HepG2 (cell line): ENCODE measurements around the gene TYMP. TPM values are rescaled to one million over a fixed set of nuclear protein-coding genes. Genes with fewer than 3 reads are reported as not detected.

Experiments
- BORCS8-MEF2B ChIP-seq: sonication (generic); formaldehyde crosslinking; IDR thresholded peaks from 2 replicates; pipeline ENCODE4 v1.8.0; 2022; ENCODE audit warnings: mild to moderate bottlenecking, missing genetic modification reagents
- FOXM1 ChIP-seq: sonication (generic); formaldehyde crosslinking; IDR thresholded peaks from 2 replicates; pipeline ENCODE4 v1.5.0; 2020; ENCODE audit warnings: missing genetic modification reagents
- GRHL1 ChIP-seq: sonication (generic); formaldehyde crosslinking; conservative IDR thresholded peaks from 2 replicates; pipeline ENCODE4 v1.8.0; 2022; ENCODE audit warnings: missing genetic modification reagents
- KAT8 ChIP-seq: IDR thresholded peaks from 2 replicates; pipeline ENCODE4 v1.6.1; 2016; ENCODE audit warnings: missing genetic modification reagents, missing compliant biosample characterization
- KDM1A ChIP-seq: IDR thresholded peaks from 2 replicates; pipeline ENCODE4 v1.6.1; 2016; ENCODE audit warnings: missing compliant biosample characterization
- MED1 ChIP-seq: sonication (generic); formaldehyde crosslinking; IDR thresholded peaks from 2 replicates; pipeline ENCODE4 v1.4.0; 2020; ENCODE audit warnings: missing genetic modification reagents
- ONECUT2 ChIP-seq: sonication (generic); formaldehyde crosslinking; IDR thresholded peaks from 2 replicates; pipeline ENCODE4 v1.4.0; 2020; ENCODE audit warnings: missing genetic modification reagents
- RXRB ChIP-seq: IDR thresholded peaks from 2 replicates; pipeline ENCODE4 v1.6.1; 2016; ENCODE audit warnings: borderline replicate concordance, missing genetic modification reagents, missing compliant biosample characterization
- SP1 ChIP-seq, 2 experiments: fragments of 450-650 bp in 1 of 2; sonication (generic) in 1 of 2; formaldehyde crosslinking in 1 of 2; IDR thresholded peaks; 2 replicates each; pipeline versions ENCODE4 v1.4.0 to v1.6.1; 2016 to 2020; ENCODE audit warnings: missing genetic modification reagents in 1 of 2
- TEAD3 ChIP-seq: optimal IDR thresholded peaks from 2 replicates; pipeline ENCODE3; 2016; ENCODE audit warnings: borderline replicate concordance
- ZBTB46 ChIP-seq: sonication (generic); formaldehyde crosslinking; IDR thresholded peaks from 2 replicates; pipeline ENCODE4 v1.4.0; 2020; ENCODE audit warnings: mild to moderate bottlenecking, missing genetic modification reagents, borderline replicate concordance
- ZNF441 ChIP-seq: sonication (generic); formaldehyde crosslinking; IDR thresholded peaks from 2 replicates; pipeline ENCODE4 v1.7.0; 2021; ENCODE audit warnings: missing genetic modification reagents, borderline replicate concordance
- ZNF552 ChIP-seq: sonication (generic); formaldehyde crosslinking; IDR thresholded peaks from 2 replicates; pipeline ENCODE4 v1.9.0; 2022; ENCODE audit warnings: missing genetic modification reagents, mild to moderate bottlenecking, borderline replicate concordance
- ZNF569 ChIP-seq: sonication (generic); formaldehyde crosslinking; IDR thresholded peaks from 2 replicates; pipeline ENCODE4 v1.5.0; 2020; ENCODE audit warnings: mild to moderate bottlenecking, missing genetic modification reagents, moderate library complexity, borderline replicate concordance
- ZNF790 ChIP-seq: sonication (generic); formaldehyde crosslinking; IDR thresholded peaks from 2 replicates; pipeline ENCODE4 v1.8.0; 2022; ENCODE audit warnings: missing genetic modification reagents, mild to moderate bottlenecking, borderline replicate concordance
- polyA plus RNA-seq, 8 experiments: library from polyadenylated mRNA; depleted of rRNA in 3 of 8; stranded (reverse) in 7 of 8; unstranded in 1 of 8; fragments of >200 nt; fragmentation: Illumina TruSeq in 4 of 8; extraction: Trizol in 4 of 8; gene quantifications; 2 replicates each; pipeline versions ENCODE4 v1.2.1 to v1.2.3, GENCODE V29; 2011 to 2016; ENCODE audit warnings: low read depth in 4 of 8, missing spikeins in 1 of 8, mixed read lengths in 1 of 8; ENCODE audit not compliant: insufficient read depth in 1 of 8
- total RNA-seq, 5 experiments: library from RNA; depleted of rRNA; stranded (reverse); fragments of >200 nt; fragmentation: Illumina TruSeq; extraction: Trizol; gene quantifications; 2 replicates each; pipeline ENCODE4 v1.2.3, GENCODE V29; 2016; ENCODE audit warnings: low read depth in 1 of 5
- TF ChIP-seq, protein P1 (sequence below): sonication (generic); formaldehyde crosslinking; IDR thresholded peaks from 2 replicates; pipeline ENCODE4 v1.4.0; 2020; ENCODE audit warnings: missing genetic modification reagents
- TF ChIP-seq, protein P2 (sequence below): sonication (generic); formaldehyde crosslinking; IDR thresholded peaks from 2 replicates; pipeline ENCODE4 v1.4.0; 2020; ENCODE audit warnings: mild to moderate bottlenecking, missing genetic modification reagents
- TF ChIP-seq, protein P3 (sequence below): sonication (generic); formaldehyde crosslinking; IDR thresholded peaks from 2 replicates; pipeline ENCODE4 v1.8.1; 2022; ENCODE audit warnings: low read depth, mild to moderate bottlenecking, missing genetic modification reagents

The TYMP gene
- total and polyA plus RNA-seq, 2 of the 13 experiments (the other 11 are each of a cell fraction or from before 2014, with no cell fraction given), result 3.9 to 4.3 TPM

GRCh38 chr22:50529897-50530579 is at the start of gene TYMP (continued):
- TF ChIP-seq ZBTB46 (CRISPR knock-in tag) (peak; percentile 20; the same call in 1 of the 2 replicates), FOXM1 (CRISPR knock-in tag) (peak; percentile 35; the same call in 1 of the 2 replicates), GRHL1 (CRISPR knock-in tag) (no peak), TEAD3 (CRISPR knock-in tag) (peak; percentile 7), RXRB (no peak; the same call in none of the 2 replicates), ZNF552 (peak; percentile 68; the same call in 1 of the 2 replicates), ZNF569 (CRISPR knock-in tag) (no peak), KDM1A (CRISPR knock-in tag) (no peak), SP1 (IDR thresholded peaks at IDR 0.05) (no peak), SP1 (CRISPR knock-in tag; IDR thresholded peaks at IDR 0.05) (peak; percentile 55; the same call in 1 of the 2 replicates), KAT8 (CRISPR knock-in tag) (peak; percentile 35; the same call in 1 of the 2 replicates), BORCS8-MEF2B (CRISPR knock-in tag) (0 out of 2 replicates have a peak, but pooled peaks have one; percentile 6), MED1 (peak; percentile 76), ONECUT2 (CRISPR knock-in tag) (peak; percentile 64; the same call in 1 of the 2 replicates), ZNF441 (peak; percentile 64), ZNF790 (CRISPR knock-in tag) (no peak; the same call in none of the 2 replicates)
- TF ChIP-seq, protein P1, sequence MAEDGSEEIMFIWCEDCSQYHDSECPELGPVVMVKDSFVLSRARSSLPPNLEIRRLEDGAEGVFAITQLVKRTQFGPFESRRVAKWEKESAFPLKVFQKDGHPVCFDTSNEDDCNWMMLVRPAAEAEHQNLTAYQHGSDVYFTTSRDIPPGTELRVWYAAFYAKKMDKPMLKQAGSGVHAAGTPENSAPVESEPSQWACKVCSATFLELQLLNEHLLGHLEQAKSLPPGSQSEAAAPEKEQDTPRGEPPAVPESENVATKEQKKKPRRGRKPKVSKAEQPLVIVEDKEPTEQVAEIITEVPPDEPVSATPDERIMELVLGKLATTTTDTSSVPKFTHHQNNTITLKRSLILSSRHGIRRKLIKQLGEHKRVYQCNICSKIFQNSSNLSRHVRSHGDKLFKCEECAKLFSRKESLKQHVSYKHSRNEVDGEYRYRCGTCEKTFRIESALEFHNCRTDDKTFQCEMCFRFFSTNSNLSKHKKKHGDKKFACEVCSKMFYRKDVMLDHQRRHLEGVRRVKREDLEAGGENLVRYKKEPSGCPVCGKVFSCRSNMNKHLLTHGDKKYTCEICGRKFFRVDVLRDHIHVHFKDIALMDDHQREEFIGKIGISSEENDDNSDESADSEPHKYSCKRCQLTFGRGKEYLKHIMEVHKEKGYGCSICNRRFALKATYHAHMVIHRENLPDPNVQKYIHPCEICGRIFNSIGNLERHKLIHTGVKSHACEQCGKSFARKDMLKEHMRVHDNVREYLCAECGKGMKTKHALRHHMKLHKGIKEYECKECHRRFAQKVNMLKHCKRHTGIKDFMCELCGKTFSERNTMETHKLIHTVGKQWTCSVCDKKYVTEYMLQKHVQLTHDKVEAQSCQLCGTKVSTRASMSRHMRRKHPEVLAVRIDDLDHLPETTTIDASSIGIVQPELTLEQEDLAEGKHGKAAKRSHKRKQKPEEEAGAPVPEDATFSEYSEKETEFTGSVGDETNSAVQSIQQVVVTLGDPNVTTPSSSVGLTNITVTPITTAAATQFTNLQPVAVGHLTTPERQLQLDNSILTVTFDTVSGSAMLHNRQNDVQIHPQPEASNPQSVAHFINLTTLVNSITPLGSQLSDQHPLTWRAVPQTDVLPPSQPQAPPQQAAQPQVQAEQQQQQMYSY (CRISPR knock-in tag), result peak; percentile 66; the same call in 1 of the 2 replicates
- TF ChIP-seq, protein P2, sequence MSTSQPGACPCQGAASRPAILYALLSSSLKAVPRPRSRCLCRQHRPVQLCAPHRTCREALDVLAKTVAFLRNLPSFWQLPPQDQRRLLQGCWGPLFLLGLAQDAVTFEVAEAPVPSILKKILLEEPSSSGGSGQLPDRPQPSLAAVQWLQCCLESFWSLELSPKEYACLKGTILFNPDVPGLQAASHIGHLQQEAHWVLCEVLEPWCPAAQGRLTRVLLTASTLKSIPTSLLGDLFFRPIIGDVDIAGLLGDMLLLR (CRISPR knock-in tag), result peak; percentile 67; the same call in 1 of the 2 replicates
- TF ChIP-seq, protein P3, sequence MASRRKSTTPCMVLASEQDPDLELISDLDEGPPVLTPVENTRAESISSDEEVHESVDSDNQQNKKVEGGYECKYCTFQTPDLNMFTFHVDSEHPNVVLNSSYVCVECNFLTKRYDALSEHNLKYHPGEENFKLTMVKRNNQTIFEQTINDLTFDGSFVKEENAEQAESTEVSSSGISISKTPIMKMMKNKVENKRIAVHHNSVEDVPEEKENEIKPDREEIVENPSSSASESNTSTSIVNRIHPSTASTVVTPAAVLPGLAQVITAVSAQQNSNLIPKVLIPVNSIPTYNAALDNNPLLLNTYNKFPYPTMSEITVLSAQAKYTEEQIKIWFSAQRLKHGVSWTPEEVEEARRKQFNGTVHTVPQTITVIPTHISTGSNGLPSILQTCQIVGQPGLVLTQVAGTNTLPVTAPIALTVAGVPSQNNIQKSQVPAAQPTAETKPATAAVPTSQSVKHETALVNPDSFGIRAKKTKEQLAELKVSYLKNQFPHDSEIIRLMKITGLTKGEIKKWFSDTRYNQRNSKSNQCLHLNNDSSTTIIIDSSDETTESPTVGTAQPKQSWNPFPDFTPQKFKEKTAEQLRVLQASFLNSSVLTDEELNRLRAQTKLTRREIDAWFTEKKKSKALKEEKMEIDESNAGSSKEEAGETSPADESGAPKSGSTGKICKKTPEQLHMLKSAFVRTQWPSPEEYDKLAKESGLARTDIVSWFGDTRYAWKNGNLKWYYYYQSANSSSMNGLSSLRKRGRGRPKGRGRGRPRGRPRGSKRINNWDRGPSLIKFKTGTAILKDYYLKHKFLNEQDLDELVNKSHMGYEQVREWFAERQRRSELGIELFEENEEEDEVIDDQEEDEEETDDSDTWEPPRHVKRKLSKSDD (CRISPR knock-in tag), result peak; percentile 24
